H9 (cell line): ENCODE results near the gene DAPK1. TPM values are rescaled to one million over a fixed set of nuclear protein-coding genes. Genes with fewer than 3 reads are reported as not detected.

Experiments
- DNase-seq: peaks from one replicate; pipeline ENCODE4 v3.0.0-alpha.2; 2017
- H2AFZ ChIP-seq: one replicate; pipeline ENCODE4 v1.6.1; 2013; ENCODE audit warnings: mild to moderate bottlenecking, low read length, control low read depth, moderate library complexity
- H2AK5ac ChIP-seq: 2 replicates; pipeline ENCODE4 v1.6.1; 2013; ENCODE audit warnings: low read length, control low read depth, mixed read lengths; ENCODE audit not compliant: insufficient read length
- H2BK120ac ChIP-seq: one replicate; pipeline ENCODE4 v1.6.1; 2013; ENCODE audit warnings: low read depth, mild to moderate bottlenecking, low read length, control low read depth, inconsistent platforms; ENCODE audit not compliant: poor library complexity, severe bottlenecking
- H2BK12ac ChIP-seq: 2 replicates; pipeline ENCODE4 v1.6.1; 2013; ENCODE audit warnings: low read length, control low read depth, mixed read lengths, low read depth; ENCODE audit not compliant: insufficient read length
- H2BK15ac ChIP-seq: 2 replicates; pipeline ENCODE4 v1.6.1; 2013; ENCODE audit warnings: low read depth, low read length, control low read depth
- H2BK20ac ChIP-seq: one replicate; pipeline ENCODE4 v1.6.1; 2013; ENCODE audit warnings: low read depth, mild to moderate bottlenecking, low read length, control low read depth, inconsistent platforms; ENCODE audit not compliant: poor library complexity, severe bottlenecking
- H2BK5ac ChIP-seq: 2 replicates; pipeline ENCODE4 v1.6.1; 2013; ENCODE audit warnings: low read length, control low read depth, mixed read lengths; ENCODE audit not compliant: insufficient read length
- H3K14ac ChIP-seq: 2 replicates; pipeline ENCODE4 v1.6.1; 2013; ENCODE audit warnings: low read length, control low read depth; ENCODE audit not compliant: insufficient read depth
- H3K18ac ChIP-seq: 2 replicates; pipeline ENCODE4 v1.6.1; 2013; ENCODE audit warnings: low read depth, mild to moderate bottlenecking, mixed read lengths, low read length, control low read depth; ENCODE audit not compliant: insufficient read length
- H3K23ac ChIP-seq: 2 replicates; pipeline ENCODE4 v1.6.1; 2013; ENCODE audit warnings: low read length, control low read depth, mixed read lengths, low read depth; ENCODE audit not compliant: insufficient read length
- H3K23me2 ChIP-seq: 2 replicates; pipeline ENCODE4 v1.6.1; 2013; ENCODE audit warnings: low read depth, mild to moderate bottlenecking, mixed read lengths, low read length, control low read depth; ENCODE audit not compliant: insufficient read length, poor library complexity, severe bottlenecking
- H3K27ac ChIP-seq: 2 replicates; pipeline ENCODE4 v1.5.1; 2013; ENCODE audit warnings: low read length, control low read depth, mixed read lengths, low read depth; ENCODE audit not compliant: insufficient read length
- H3K27me3 ChIP-seq: 2 replicates; pipeline ENCODE4 v1.6.1; 2013; ENCODE audit warnings: low read length, control low read depth, inconsistent platforms; ENCODE audit not compliant: insufficient read depth
- H3K4ac ChIP-seq: 2 replicates; pipeline ENCODE4 v1.6.1; 2013; ENCODE audit warnings: low read depth, mild to moderate bottlenecking, control low read depth, inconsistent platforms, low read length, moderate library complexity
- H3K4me1 ChIP-seq: 2 replicates; pipeline ENCODE4 v1.6.1; 2013; ENCODE audit warnings: low read length, control low read depth, inconsistent platforms; ENCODE audit not compliant: insufficient read depth
- H3K4me2 ChIP-seq: 2 replicates; pipeline ENCODE4 v1.6.1; 2013; ENCODE audit warnings: low read length, control low read depth, mixed read lengths; ENCODE audit not compliant: insufficient read length, insufficient read depth
- H3K56ac ChIP-seq: 2 replicates; pipeline ENCODE4 v1.6.1; 2013; ENCODE audit warnings: low read depth, mild to moderate bottlenecking, mixed read lengths, low read length, control low read depth; ENCODE audit not compliant: insufficient read length
- H3K79me1 ChIP-seq: 2 replicates; pipeline ENCODE4 v1.6.1; 2013; ENCODE audit warnings: low read depth, mild to moderate bottlenecking, moderate library complexity, low read length, control low read depth, inconsistent platforms; ENCODE audit not compliant: insufficient read depth, poor library complexity, severe bottlenecking
- H3K79me2 ChIP-seq: 2 replicates; pipeline ENCODE4 v1.6.1; 2013; ENCODE audit warnings: low read length, control low read depth, inconsistent platforms; ENCODE audit not compliant: insufficient read depth
- H3K9ac ChIP-seq: 2 replicates; pipeline ENCODE4 v1.6.1; 2013; ENCODE audit warnings: low read length, control low read depth, mixed read lengths; ENCODE audit not compliant: insufficient read length; ENCODE audit errors: extremely low read depth
- H3K9me3 ChIP-seq: one replicate; pipeline ENCODE4 v1.6.1; 2013; ENCODE audit warnings: low read depth, low read length, inconsistent platforms; ENCODE audit not compliant: control insufficient read depth
- H3T11ph ChIP-seq: one replicate; pipeline ENCODE4 v1.6.1; 2013; ENCODE audit warnings: mild to moderate bottlenecking, low read length, control low read depth, inconsistent platforms
- H4K20me1 ChIP-seq: one replicate; pipeline ENCODE4 v1.6.1; 2013; ENCODE audit not compliant: control insufficient read depth, insufficient read length, insufficient read depth
- H4K5ac ChIP-seq: 2 replicates; pipeline ENCODE4 v1.6.1; 2013; ENCODE audit warnings: low read depth, mild to moderate bottlenecking, mixed read lengths, low read length, control low read depth; ENCODE audit not compliant: insufficient read length
- H4K8ac ChIP-seq: replicated peaks from 2 replicates; pipeline ENCODE4 v1.6.1; 2013; ENCODE audit warnings: low read length, control low read depth, mixed read lengths, low read depth; ENCODE audit not compliant: insufficient read length
- H4K91ac ChIP-seq: 2 replicates; pipeline ENCODE4 v1.6.1; 2013; ENCODE audit warnings: low read depth, mild to moderate bottlenecking, moderate library complexity, mixed read lengths, low read length, control low read depth; ENCODE audit not compliant: insufficient read length
- H3K27ac Mint-ChIP-seq, 3 experiments: 2 replicates in 2 of 3; 3 replicates in 1 of 3; pipeline ENCODE4 v1.8.0; 2020 to 2021; ENCODE audit warnings: mixed read lengths in 3 of 3, mild to moderate bottlenecking in 1 of 3, moderate library complexity in 1 of 3
- H3K27me3 Mint-ChIP-seq: 2 replicates; pipeline ENCODE4 v1.8.0; 2021; ENCODE audit warnings: low read depth, mild to moderate bottlenecking, moderate library complexity, mixed read lengths
- H3K36me3 Mint-ChIP-seq, 3 experiments: 2 replicates in 2 of 3; 3 replicates in 1 of 3; pipeline ENCODE4 v1.8.0; 2020 to 2021; ENCODE audit warnings: low read depth in 3 of 3, mixed read lengths in 3 of 3; ENCODE audit not compliant: insufficient read depth in 1 of 3
- H3K4me1 Mint-ChIP-seq, 2 experiments: 2 replicates each; pipeline ENCODE4 v1.8.0; 2020; ENCODE audit warnings: mixed read lengths in 2 of 2
- H3K4me3 Mint-ChIP-seq, 2 experiments: 2 replicates in 1 of 2; 3 replicates in 1 of 2; pipeline ENCODE4 v1.8.0; 2020 to 2021; ENCODE audit warnings: mild to moderate bottlenecking in 2 of 2, mixed read lengths in 2 of 2, moderate library complexity in 1 of 2
- H3K9me3 Mint-ChIP-seq, 2 experiments: 2 replicates in 1 of 2; 3 replicates in 1 of 2; pipeline ENCODE4 v1.8.0; 2020; ENCODE audit warnings: mild to moderate bottlenecking in 2 of 2, mixed read lengths in 2 of 2, moderate library complexity in 1 of 2
- WGBS: extraction: QIAGEN DNeasy Blood & Tissue Kit; methylation state at CpG from one replicate; pipeline ENCODE4 v1.1.7; 2013; ENCODE audit warnings: missing lambda C conversion rate, low lambda C conversion rate, mixed read lengths; ENCODE audit not compliant: insufficient read length; ENCODE audit errors: extremely low coverage; 5-methylcytosine and 5-hydroxymethylcytosine counted together
- total RNA-seq: library from RNA; stranded (reverse); gene quantifications from 2 replicates; pipeline ENCODE4 v1.2.1, GENCODE V29; 2021
- TF ChIP-seq, protein P1 (sequence below): fragments of 200-600 bp; sonication (generic); conservative IDR thresholded peaks from 3 replicates; pipeline ENCODE4 v1.8.0; 2021; ENCODE audit warnings: antibody characterized with exemption, mild to moderate bottlenecking

The DAPK1 gene
- total RNA-seq, 1 experiment from 2014 or later: 79.4 TPM

GRCh38 chr9:87492642-87493041 lies 5.0 kb upstream of the DAPK1 start:
- Histone ChIP-seq H3K79me2 (no peaks in the 10 kb centered on the region), H3K23ac (no peak overlapping the region), H2AK5ac (no peak overlapping the region), H2BK12ac (no peak overlapping the region), H3K27me3 (no peaks in the 10 kb centered on the region), H4K20me1 (no peaks in the 10 kb centered on the region), H3K9me3 (no peaks in the 10 kb centered on the region), H3K56ac (no peak overlapping the region), H3T11ph (no peak overlapping the region), H3K9ac (no peak overlapping the region), H2BK5ac (no peak overlapping the region), H3K14ac (no peak overlapping the region), H3K4ac (no peak overlapping the region), H3K27ac (no peak overlapping the region), H2BK20ac (no peak overlapping the region), H2BK15ac (no peak overlapping the region), H2AFZ (no peak overlapping the region), H2BK120ac (no peak overlapping the region), H3K79me1 (no peaks in the 10 kb centered on the region), H4K5ac (no peak overlapping the region), H3K23me2 (peaks cover 5% of the 10 kb centered on the region), H4K91ac (no peak overlapping the region), H4K8ac (no peak overlapping the region), H3K18ac (no peak overlapping the region), H3K4me2 (no peak overlapping the region), H3K4me1 (no peaks in the 10 kb centered on the region)
- TF ChIP-seq, protein P1, sequence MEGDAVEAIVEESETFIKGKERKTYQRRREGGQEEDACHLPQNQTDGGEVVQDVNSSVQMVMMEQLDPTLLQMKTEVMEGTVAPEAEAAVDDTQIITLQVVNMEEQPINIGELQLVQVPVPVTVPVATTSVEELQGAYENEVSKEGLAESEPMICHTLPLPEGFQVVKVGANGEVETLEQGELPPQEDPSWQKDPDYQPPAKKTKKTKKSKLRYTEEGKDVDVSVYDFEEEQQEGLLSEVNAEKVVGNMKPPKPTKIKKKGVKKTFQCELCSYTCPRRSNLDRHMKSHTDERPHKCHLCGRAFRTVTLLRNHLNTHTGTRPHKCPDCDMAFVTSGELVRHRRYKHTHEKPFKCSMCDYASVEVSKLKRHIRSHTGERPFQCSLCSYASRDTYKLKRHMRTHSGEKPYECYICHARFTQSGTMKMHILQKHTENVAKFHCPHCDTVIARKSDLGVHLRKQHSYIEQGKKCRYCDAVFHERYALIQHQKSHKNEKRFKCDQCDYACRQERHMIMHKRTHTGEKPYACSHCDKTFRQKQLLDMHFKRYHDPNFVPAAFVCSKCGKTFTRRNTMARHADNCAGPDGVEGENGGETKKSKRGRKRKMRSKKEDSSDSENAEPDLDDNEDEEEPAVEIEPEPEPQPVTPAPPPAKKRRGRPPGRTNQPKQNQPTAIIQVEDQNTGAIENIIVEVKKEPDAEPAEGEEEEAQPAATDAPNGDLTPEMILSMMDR: no peak
- Mint-ChIP-seq H3K4me1 (peaks cover 13 to 29% of the 10 kb centered on the region in 2 experiments), H3K27me3 (peaks cover 24% of the 10 kb centered on the region), H3K4me3 (no peak overlapping the region), H3K36me3 (no peaks in the 10 kb centered on the region), H3K9me3 (no peaks in the 10 kb centered on the region), H3K27ac (no peak overlapping the region)
- DNase-seq: no peak
- no CpG with 5 or more reads among the region's 3 CpGs for WGBS
